A549 (cell line): Measurements from ENCODE around the gene RNASE8. TPM values are rescaled to one million over a fixed set of nuclear protein-coding genes. Genes with fewer than 3 reads are reported as not detected.

Experiments used
- ATAC-seq, 2 experiments: fragments of 200-7000 bp in 1 of 2; fragments of >200 bp in 1 of 2; cut with Nextera tagmentation in 1 of 2; cut with Tn5 transposase in 1 of 2; 3 replicates each; pipeline versions ENCODE4 v1.8.0 to v1.9.1; 2018 to 2020; ENCODE audit warnings: mild to moderate bottlenecking in 1 of 2, moderate library complexity in 1 of 2
- CTCF ChIA-PET: fragments of 300-600 bp; sonication (Branson Sonifier 250); formaldehyde crosslinking; extraction: SDS; loops from one replicate; lab custom pipeline; 2021; ENCODE audit warnings: antibody characterized with exemption, inconsistent platforms; lab: Yijun Ruan, JAX
- POLR2A ChIA-PET: fragments of 350-600 bp; formaldehyde crosslinking; extraction: SDS; loops from one replicate; lab custom pipeline; 2021; ENCODE audit warnings: antibody characterized with exemption, inconsistent platforms; lab: Yijun Ruan, JAX
- DNase-seq, 2 experiments: peaks; one replicate each; pipeline versions ENCODE4 v3.0.0 to v3.0.0-alpha.2; 2011 to 2016; ENCODE audit warnings: low read depth in 1 of 2, low spot score in 1 of 2
- FAIRE-seq: peaks from 2 replicates; lab custom pipeline; 2011; peaks lifted over from hg19 to GRCh38; lab: Jason Lieb, UNC
- H3K27ac ChIP-seq, 2 experiments: fragments of >200 bp; sonication (Bioruptor Twin); formaldehyde crosslinking; 3 replicates each; pipeline ENCODE4 v1.5.1; 2016 to 2017
- H3K4me1 ChIP-seq: fragments of >200 bp; sonication (Bioruptor Twin); formaldehyde crosslinking; 3 replicates; pipeline ENCODE4 v1.6.1; 2016
- H3K4me2 ChIP-seq: fragments of >200 bp; sonication (Bioruptor Twin); formaldehyde crosslinking; 3 replicates; pipeline ENCODE4 v1.6.1; 2016
- H3K4me3 ChIP-seq: fragments of >200 bp; sonication (Bioruptor Twin); formaldehyde crosslinking; 3 replicates; pipeline ENCODE4 v1.5.1; 2016
- H3K9me3 ChIP-seq: fragments of >200 bp; sonication (Bioruptor Twin); formaldehyde crosslinking; 3 replicates; pipeline ENCODE4 v1.6.1; 2016
- CBX8 ChIP-seq: fragments of 200-600 bp; sonication (generic); IDR thresholded peaks from 2 replicates; pipeline ENCODE4 v1.6.1; 2016
- EHMT2 ChIP-seq: fragments of 200-600 bp; sonication (generic); IDR thresholded peaks from 2 replicates; pipeline ENCODE4 v1.6.1; 2016; ENCODE audit warnings: antibody characterized with exemption, low read depth, mild to moderate bottlenecking, moderate library complexity
- ELK1 ChIP-seq: fragments of 150-350 bp; IDR thresholded peaks from 2 replicates; pipeline ENCODE4 v1.6.1; 2014; ENCODE audit warnings: low read depth, mild to moderate bottlenecking, low read length
- EP300 ChIP-seq, 2 experiments: fragments of >200 bp; sonication (Bioruptor Twin); formaldehyde crosslinking; IDR thresholded peaks; 2 replicates in 1 of 2; 3 replicates in 1 of 2; pipeline ENCODE4 v1.6.1; 2016 to 2017
- FOSB ChIP-seq: fragments of 250-450 bp; sonication (Bioruptor Pico); IDR thresholded peaks from 2 replicates; pipeline ENCODE4 v1.5.0; 2020; ENCODE audit warnings: mild to moderate bottlenecking, moderate library complexity
- FOSL2 ChIP-seq, 2 experiments: fragments of 450-650 bp in 1 of 2; fragments of >200 bp in 1 of 2; sonication (Bioruptor Twin) in 1 of 2; formaldehyde crosslinking; IDR thresholded peaks; 2 replicates each; pipeline versions ENCODE4 v1.5.0 to v1.6.1; 2016 to 2020; ENCODE audit warnings: mild to moderate bottlenecking in 1 of 2, moderate library complexity in 1 of 2
- KDM5A ChIP-seq: fragments of 200-600 bp; sonication (generic); IDR thresholded peaks from 2 replicates; pipeline ENCODE4 v1.6.1; 2016; ENCODE audit warnings: antibody characterized with exemption, mild to moderate bottlenecking
- MYC ChIP-seq: IDR thresholded peaks from 2 replicates; pipeline ENCODE4 v1.6.1; 2012; ENCODE audit warnings: mild to moderate bottlenecking, inconsistent platforms, low read length, improper control_type of control experiment, borderline replicate concordance
- NR3C1 ChIP-seq: fragments of >200 bp; sonication (Bioruptor Twin); formaldehyde crosslinking; IDR thresholded peaks from 3 replicates; pipeline ENCODE4 v1.6.1; 2017
- RAD21 ChIP-seq, 2 experiments: fragments of >200 bp in 1 of 2; sonication (Bioruptor Twin) in 1 of 2; formaldehyde crosslinking in 1 of 2; IDR thresholded peaks in 1 of 2; conservative IDR thresholded peaks in 1 of 2; 2 replicates in 1 of 2; 3 replicates in 1 of 2; pipeline ENCODE4 v1.6.1; 2012 to 2018; ENCODE audit warnings: inconsistent platforms in 1 of 2
- RARB ChIP-seq: fragments of 250-450 bp; sonication (Bioruptor Pico); IDR thresholded peaks from 2 replicates; pipeline ENCODE4 v1.8.0; 2021; ENCODE audit warnings: mild to moderate bottlenecking, moderate library complexity
- RFX5 ChIP-seq: fragments of 450-650 bp; IDR thresholded peaks from 2 replicates; pipeline ENCODE4 v1.7.1; 2014; ENCODE audit warnings: antibody characterized with exemption, mild to moderate bottlenecking, moderate library complexity
- RNF2 ChIP-seq: fragments of 200-600 bp; sonication (generic); IDR thresholded peaks from 2 replicates; pipeline ENCODE4 v1.6.1; 2016; ENCODE audit warnings: low read depth, mild to moderate bottlenecking, antibody characterized with exemption, moderate library complexity, borderline replicate concordance
- SREBF2 ChIP-seq: fragments of 450-650 bp; IDR thresholded peaks from 2 replicates; pipeline ENCODE4 v1.6.1; 2014; ENCODE audit warnings: mild to moderate bottlenecking, moderate library complexity
- TFCP2L1 ChIP-seq: fragments of 250-450 bp; sonication (Bioruptor Pico); IDR thresholded peaks from 2 replicates; pipeline ENCODE4 v1.5.0; 2021; ENCODE audit warnings: mild to moderate bottlenecking
- USF2 ChIP-seq: fragments of 450-650 bp; IDR thresholded peaks from 2 replicates; pipeline ENCODE4 v1.6.1; 2014; ENCODE audit warnings: antibody characterized with exemption
- ZSCAN20 ChIP-seq: fragments of 250-450 bp; sonication (Bioruptor Pico); IDR thresholded peaks from 2 replicates; pipeline ENCODE4 v1.8.0; 2022; ENCODE audit warnings: mild to moderate bottlenecking, moderate library complexity
- WGBS: methylation state at CpG from one replicate; pipeline ENCODE4 v1.1.6; 2017; ENCODE audit errors: missing lambda C conversion rate; 5-methylcytosine and 5-hydroxymethylcytosine counted together
- polyA plus RNA-seq, 4 experiments: library from polyadenylated mRNA; depleted of rRNA in 3 of 4; stranded (reverse); fragments of >200 nt; fragmentation: RNase III in 1 of 4; extraction: RNeasy Plus Mini Kit Qiagen cat#74134 plus additional on column Dnase treatment in 1 of 4; gene quantifications; 2 replicates in 3 of 4; 3 replicates in 1 of 4; pipeline ENCODE4 v1.2.3, GENCODE V29; 2011 to 2017
- TF ChIP-seq, protein P1 (sequence below): IDR thresholded peaks from 2 replicates; pipeline ENCODE4 v1.6.1; 2012; ENCODE audit warnings: low read depth, borderline replicate concordance
- TF ChIP-seq, protein P2 (sequence below): fragments of 200-600 bp; sonication (generic); IDR thresholded peaks from 2 replicates; pipeline ENCODE4 v1.6.1; 2016; ENCODE audit warnings: antibody characterized with exemption, mild to moderate bottlenecking, moderate library complexity
- TF ChIP-seq, protein P3 (sequence below): IDR thresholded peaks from 2 replicates; pipeline ENCODE4 v1.6.1; 2012

Gene RNASE8
- polyA plus RNA-seq, 2 of the 4 experiments (the other 2 are of a cell fraction): not detected

DNA sequence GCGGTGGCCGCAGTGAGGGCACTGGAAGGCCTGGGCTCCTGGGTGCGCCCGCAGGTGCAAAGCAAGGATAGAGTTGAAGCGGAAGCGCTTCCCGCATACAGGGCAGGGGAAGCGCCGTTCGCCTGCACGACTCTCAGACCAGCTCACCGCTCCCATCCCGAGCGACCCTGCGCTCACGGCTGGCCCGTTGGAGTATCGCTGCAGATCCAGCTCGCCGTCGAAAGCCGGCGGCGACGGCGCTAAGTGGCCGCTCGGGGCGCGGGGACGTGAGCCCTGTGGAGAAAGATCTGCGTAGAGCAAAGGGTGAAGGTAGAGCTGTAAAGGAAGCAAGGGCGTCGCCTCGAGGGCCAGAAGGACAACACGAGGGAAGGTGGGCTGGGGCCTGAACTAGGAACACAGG, 35.4 kb downstream of the RNASE8 start (continued):
- TF ChIP-seq RNF2 (no peak), KDM5A (no peak), RARB (CRISPR knock-in tag) (no peak)
- TF ChIP-seq, all 56 proteins: peak for 0

GRCh38 chr14:21093769-21094681, 36.4 kb downstream of the RNASE8 start:
- no peak for DNase-seq
- H3K27ac ChIP-seq: peak overlapping the region in 1 of 2 experiments; percentile 15; a peak in 1 of 6 replicates
- no peak for ATAC-seq
- peak overlapping the region; percentile 37 for H3K4me2 ChIP-seq
- 71% methylated on average over 5 of the region's 7 CpGs for WGBS
- FAIRE-seq: no peak
- H3K4me3 ChIP-seq: no peak overlapping the region
- H3K9me3 ChIP-seq: no peaks in the 10 kb centered on the region
- TF ChIP-seq USF2: no peak
- TF ChIP-seq MYC: no peak
- TF ChIP-seq CBX8: no peak
- no peak for TF ChIP-seq RFX5
- no peak for TF ChIP-seq SREBF2
- no peak for TF ChIP-seq FOSB (CRISPR knock-in tag)
- no peak for TF ChIP-seq NR3C1
- TF ChIP-seq FOSL2 (IDR thresholded peaks at IDR 0.05): no peak
- no peak for TF ChIP-seq FOSL2 (CRISPR knock-in tag; IDR thresholded peaks at IDR 0.05)
- TF ChIP-seq TFCP2L1 (CRISPR knock-in tag): no peak
- no peak for TF ChIP-seq EP300 (IDR thresholded peaks at IDR 0.05)
- TF ChIP-seq ELK1: no peak
- no peak for TF ChIP-seq RAD21 (conservative IDR thresholded peaks at IDR 0.05 in 1 of 2, IDR thresholded peaks at IDR 0.05 in 1 of 2)
- no peak for TF ChIP-seq ZSCAN20
- TF ChIP-seq, protein P1, sequence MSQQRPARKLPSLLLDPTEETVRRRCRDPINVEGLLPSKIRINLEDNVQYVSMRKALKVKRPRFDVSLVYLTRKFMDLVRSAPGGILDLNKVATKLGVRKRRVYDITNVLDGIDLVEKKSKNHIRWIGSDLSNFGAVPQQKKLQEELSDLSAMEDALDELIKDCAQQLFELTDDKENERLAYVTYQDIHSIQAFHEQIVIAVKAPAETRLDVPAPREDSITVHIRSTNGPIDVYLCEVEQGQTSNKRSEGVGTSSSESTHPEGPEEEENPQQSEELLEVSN: no peak
- H3K4me1 ChIP-seq: peaks cover 38% of the 10 kb centered on the region
- CTCF ChIA-PET: interaction anchor here (1.2 to 13.7 kb wide), 10 partner anchors 12 to 358 kb away, joined by 3 to 369 read pairs (median 43); partner anchors contain the start of genes ARHGEF40, RNASE7, RNASE8 and TMEM253
- POLR2A ChIA-PET: interaction anchor here (2.6 kb wide), 1 partner anchor 10 kb away, joined by 19 read pairs; no protein-coding TSS in a partner anchor

- no peak for ATAC-seq
- WGBS: 70% methylated on average over 6 of the region's 6 CpGs
- Histone ChIP-seq H3K4me1 (peaks cover 45% of the 10 kb centered on the region), H3K4me3 (no peak overlapping the region), H3K4me2 (peak overlapping the region; percentile 94; the same call in 1 of the 3 replicates), H3K9me3 (no peaks in the 10 kb centered on the region), H3K27ac (0 out of 6 replicates have a peak overlapping the region, but pooled peaks of 1 of the 2 experiments have one; percentile 5)
- FAIRE-seq: no peak
- TF ChIP-seq EHMT2: 0 out of 2 replicates have a peak, but pooled peaks have one; percentile 34
- TF ChIP-seq, protein P2, sequence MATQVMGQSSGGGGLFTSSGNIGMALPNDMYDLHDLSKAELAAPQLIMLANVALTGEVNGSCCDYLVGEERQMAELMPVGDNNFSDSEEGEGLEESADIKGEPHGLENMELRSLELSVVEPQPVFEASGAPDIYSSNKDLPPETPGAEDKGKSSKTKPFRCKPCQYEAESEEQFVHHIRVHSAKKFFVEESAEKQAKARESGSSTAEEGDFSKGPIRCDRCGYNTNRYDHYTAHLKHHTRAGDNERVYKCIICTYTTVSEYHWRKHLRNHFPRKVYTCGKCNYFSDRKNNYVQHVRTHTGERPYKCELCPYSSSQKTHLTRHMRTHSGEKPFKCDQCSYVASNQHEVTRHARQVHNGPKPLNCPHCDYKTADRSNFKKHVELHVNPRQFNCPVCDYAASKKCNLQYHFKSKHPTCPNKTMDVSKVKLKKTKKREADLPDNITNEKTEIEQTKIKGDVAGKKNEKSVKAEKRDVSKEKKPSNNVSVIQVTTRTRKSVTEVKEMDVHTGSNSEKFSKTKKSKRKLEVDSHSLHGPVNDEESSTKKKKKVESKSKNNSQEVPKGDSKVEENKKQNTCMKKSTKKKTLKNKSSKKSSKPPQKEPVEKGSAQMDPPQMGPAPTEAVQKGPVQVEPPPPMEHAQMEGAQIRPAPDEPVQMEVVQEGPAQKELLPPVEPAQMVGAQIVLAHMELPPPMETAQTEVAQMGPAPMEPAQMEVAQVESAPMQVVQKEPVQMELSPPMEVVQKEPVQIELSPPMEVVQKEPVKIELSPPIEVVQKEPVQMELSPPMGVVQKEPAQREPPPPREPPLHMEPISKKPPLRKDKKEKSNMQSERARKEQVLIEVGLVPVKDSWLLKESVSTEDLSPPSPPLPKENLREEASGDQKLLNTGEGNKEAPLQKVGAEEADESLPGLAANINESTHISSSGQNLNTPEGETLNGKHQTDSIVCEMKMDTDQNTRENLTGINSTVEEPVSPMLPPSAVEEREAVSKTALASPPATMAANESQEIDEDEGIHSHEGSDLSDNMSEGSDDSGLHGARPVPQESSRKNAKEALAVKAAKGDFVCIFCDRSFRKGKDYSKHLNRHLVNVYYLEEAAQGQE: peak; percentile 92
- TF ChIP-seq, protein P3, sequence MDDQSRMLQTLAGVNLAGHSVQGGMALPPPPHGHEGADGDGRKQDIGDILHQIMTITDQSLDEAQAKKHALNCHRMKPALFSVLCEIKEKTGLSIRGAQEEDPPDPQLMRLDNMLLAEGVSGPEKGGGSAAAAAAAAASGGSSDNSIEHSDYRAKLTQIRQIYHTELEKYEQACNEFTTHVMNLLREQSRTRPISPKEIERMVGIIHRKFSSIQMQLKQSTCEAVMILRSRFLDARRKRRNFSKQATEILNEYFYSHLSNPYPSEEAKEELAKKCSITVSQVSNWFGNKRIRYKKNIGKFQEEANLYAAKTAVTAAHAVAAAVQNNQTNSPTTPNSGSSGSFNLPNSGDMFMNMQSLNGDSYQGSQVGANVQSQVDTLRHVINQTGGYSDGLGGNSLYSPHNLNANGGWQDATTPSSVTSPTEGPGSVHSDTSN: no peak
- POLR2A ChIA-PET: interaction anchor here (0.8 to 2.8 kb wide), 2 partner anchors 9 to 24 kb away, joined by 3 to 9 read pairs; no protein-coding TSS in a partner anchor
- CTCF ChIA-PET: interaction anchor here (0.6 to 13.7 kb wide), 11 partner anchors 10 to 461 kb away, joined by 3 to 369 read pairs (median 8); partner anchors contain the start of genes ARHGEF40, CHD8, RNASE7 and TMEM253
- no peak for DNase-seq
Measured at GRCh38 chr14:21095430-21096205, 38.0 kb downstream of the RNASE8 start.
